MM.1S (cell line): ENCODE data around the gene CHST10.

Experiments used
- EZH2 ChIP-seq: fragments of 300-600 bp; sonication (generic); optimal IDR thresholded peaks from 2 replicates; pipeline ENCODE3; 2017; ENCODE audit warnings: low read depth, mild to moderate bottlenecking, antibody characterized with exemption, low read length, mixed read lengths
- TF ChIP-seq, protein P1 (sequence below): fragments of 300-600 bp; sonication (generic); IDR thresholded peaks from 2 replicates; pipeline ENCODE4 v1.5.1; 2016; ENCODE audit warnings: antibody characterized with exemption, low read length, mixed read lengths

GRCh38 chr2:100408104-100408503 is 9.4 kb downstream of the CHST10 start:
- TF ChIP-seq, protein P1, sequence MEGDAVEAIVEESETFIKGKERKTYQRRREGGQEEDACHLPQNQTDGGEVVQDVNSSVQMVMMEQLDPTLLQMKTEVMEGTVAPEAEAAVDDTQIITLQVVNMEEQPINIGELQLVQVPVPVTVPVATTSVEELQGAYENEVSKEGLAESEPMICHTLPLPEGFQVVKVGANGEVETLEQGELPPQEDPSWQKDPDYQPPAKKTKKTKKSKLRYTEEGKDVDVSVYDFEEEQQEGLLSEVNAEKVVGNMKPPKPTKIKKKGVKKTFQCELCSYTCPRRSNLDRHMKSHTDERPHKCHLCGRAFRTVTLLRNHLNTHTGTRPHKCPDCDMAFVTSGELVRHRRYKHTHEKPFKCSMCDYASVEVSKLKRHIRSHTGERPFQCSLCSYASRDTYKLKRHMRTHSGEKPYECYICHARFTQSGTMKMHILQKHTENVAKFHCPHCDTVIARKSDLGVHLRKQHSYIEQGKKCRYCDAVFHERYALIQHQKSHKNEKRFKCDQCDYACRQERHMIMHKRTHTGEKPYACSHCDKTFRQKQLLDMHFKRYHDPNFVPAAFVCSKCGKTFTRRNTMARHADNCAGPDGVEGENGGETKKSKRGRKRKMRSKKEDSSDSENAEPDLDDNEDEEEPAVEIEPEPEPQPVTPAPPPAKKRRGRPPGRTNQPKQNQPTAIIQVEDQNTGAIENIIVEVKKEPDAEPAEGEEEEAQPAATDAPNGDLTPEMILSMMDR, result no peak
- TF ChIP-seq EZH2, result no peak
